COR-L47 (cell line): ENCODE measurements around the gene ATP9A.
"Not testable (repeated sequence)": the region's sequence is repeated elsewhere in the genome, so short reads cannot be mapped to it uniquely, and the experiment has no call there.

Source experiments
- DNase-seq: peaks from one replicate; lab custom pipeline; 2025; lab: John Stamatoyannopoulos, UW

ATP9A gene

GRCh38 chr20:51767867-51768758 is at the start of gene ATP9A:
Gene ATP9A (minus strand): TSS chr20:51768390. CDS start chr20:51768369, 21 bp downstream.
- DNase-seq, result no peak

GRCh38 chr20:51816856-51817255 is 48.7 kb upstream of the ATP9A start:
- not testable (repeated sequence) for DNase-seq

- no peak for DNase-seq
These were observed 47.3 kb upstream of the ATP9A start for GRCh38 chr20:51815383-51816076.

- no peak for DNase-seq
These were observed 44.7 kb upstream of the ATP9A start for GRCh38 chr20:51812861-51813260.

GRCh38 chr20:51811514-51812128 is 43.4 kb upstream of the ATP9A start:
- peak; percentile 16 for DNase-seq

- DNase-seq, result no peak
These were observed 42.8 kb upstream of the ATP9A start for GRCh38 chr20:51811042-51811355.

GRCh38 chr20:51810155-51811041 is 42.2 kb upstream of the ATP9A start:
- no peak for DNase-seq

- DNase-seq, result no peak
These were observed 39.6 kb upstream of the ATP9A start for GRCh38 chr20:51807720-51808250.

- DNase-seq, result no peak
These were observed 36.6 kb upstream of the ATP9A start for GRCh38 chr20:51804754-51805153.

- no peak for DNase-seq
These were observed 35.1 kb upstream of the ATP9A start for GRCh38 chr20:51803148-51803854.

GRCh38 chr20:51802170-51802751 is 34.1 kb upstream of the ATP9A start, which contains the start of gene SALL4:
Gene SALL4 (minus strand): TSS chr20:51802521. CDS start chr20:51802408, 113 bp downstream.
- no peak for DNase-seq

GRCh38 chr20:51801823-51802123 is 33.6 kb upstream of the ATP9A start:
- no peak for DNase-seq

GRCh38 chr20:51801122-51801822 is 33.1 kb upstream of the ATP9A start:
- no peak for DNase-seq

- DNase-seq, result no peak
These were observed 32.6 kb upstream of the ATP9A start for GRCh38 chr20:51800872-51801121.

GRCh38 chr20:51800060-51800871 is 32.1 kb upstream of the ATP9A start:
- peak; percentile 75 for DNase-seq

GRCh38 chr20:51799401-51799860 is 31.2 kb upstream of the ATP9A start:
- no peak for DNase-seq

GRCh38 chr20:51797357-51798025 is 29.3 kb upstream of the ATP9A start:
- DNase-seq, result no peak

- DNase-seq, result no peak
These were observed 28.1 kb upstream of the ATP9A start for GRCh38 chr20:51796340-51796739.

- DNase-seq, result no peak
These were observed 24.8 kb upstream of the ATP9A start for GRCh38 chr20:51792960-51793359.
